ENCODE results near the gene PRPF31. TPM values are rescaled to one million over a fixed set of nuclear protein-coding genes. Genes with fewer than 3 reads are reported as not detected.
A peak's percentile ranks its signal among the peaks of the same experiment; 100 is the strongest.

PRPF31 gene
- 63.8 and 68.9 TPM in 2 replicates for total RNA-seq (2016; rRNA removed; fragmentation: Illumina TruSeq; extraction: Trizol)
- 9.6 and 11.5 TPM in 2 replicates for total RNA-seq (2016; cell fraction: cytosol; rRNA removed; fragmentation: Illumina TruSeq; extraction: Trizol; ENCODE audit: low read depth)
- total RNA-seq (2016; cell fraction: insoluble cytoplasmic fraction; rRNA removed; fragmentation: Illumina TruSeq; extraction: Trizol), result 62.0 and 64.7 TPM in 2 replicates
- total RNA-seq (2016; cell fraction: membrane; rRNA removed; fragmentation: Illumina TruSeq; extraction: Trizol), result 23.1 and 26.5 TPM in 2 replicates
- 30.4 and 33.1 TPM in 2 replicates for total RNA-seq (2016; cell fraction: nucleus; rRNA removed; fragmentation: Illumina TruSeq; extraction: Trizol)
- 23.8 and 29.5 TPM in 2 replicates for polyA plus RNA-seq (2011; rRNA removed)
- polyA plus RNA-seq (2011; cell fraction: cytosol; rRNA removed), result 25.5 and 31.8 TPM in 2 replicates
- 65.6 and 76.0 TPM in 2 replicates for polyA plus RNA-seq (2011; cell fraction: nucleus; rRNA removed)
- 31.9 and 33.4 TPM in 2 replicates for polyA plus RNA-seq (2012)
- 8.8 and 9.7 TPM in 2 replicates for polyA plus RNA-seq (2016; cell fraction: cytosol; fragmentation: Illumina TruSeq; extraction: Trizol; ENCODE audit: low read depth)
- polyA plus RNA-seq (2016; cell fraction: insoluble cytoplasmic fraction; fragmentation: Illumina TruSeq; extraction: Trizol; ENCODE audit: low read depth), result 66.2 and 72.8 TPM in 2 replicates
- polyA plus RNA-seq (2016; cell fraction: membrane; fragmentation: Illumina TruSeq; extraction: Trizol; ENCODE audit: low read depth), result 15.4 and 16.9 TPM in 2 replicates
- polyA plus RNA-seq (2016; cell fraction: nucleus; fragmentation: Illumina TruSeq; extraction: Trizol; ENCODE audit: insufficient read depth, low read depth), result 56.8 and 57.4 TPM in 2 replicates
- polyA minus RNA-seq (2011; rRNA and poly(A)+ RNA removed; ENCODE audit: low replicate concordance), result 21.6 and 22.6 TPM in 2 replicates
- 10.0 and 12.8 TPM in 2 replicates for polyA minus RNA-seq (2011; cell fraction: cytosol; rRNA and poly(A)+ RNA removed)
- 14.3 and 15.6 TPM in 2 replicates for polyA minus RNA-seq (2011; cell fraction: nucleus; rRNA and poly(A)+ RNA removed)
- Bru-seq, nascent RNA, result percentile 54 among the genes with signal in this experiment
- percentile 70 among the genes with signal in this experiment for BruChase-seq, experiment 1, labeled RNA remaining after a 6-hour chase
- BruChase-seq, experiment 2, labeled RNA remaining after a 2-hour chase, result percentile 62 among the genes with signal in this experiment
- long read RNA-seq, experiment 1, transcript PRPF31-201 (14 exons, 2,126 nt), result major isoform, 45 of 73 reads
- long read RNA-seq, experiment 1, partial matches to known transcripts, result 18 of 73 reads
- long read RNA-seq, experiment 1, other reads (novel, unspliced or antisense), result 10 of 73 reads
- long read RNA-seq, experiment 2, transcript PRPF31-201 (14 exons, 2,126 nt), result major isoform, 8 of 85 reads
- long read RNA-seq, experiment 2, partial matches to known transcripts, result 71 of 85 reads
- long read RNA-seq, experiment 2, other reads (novel, unspliced or antisense), result 6 of 85 reads

GRCh38 chr19:54115109-54116063 is at the start of gene PRPF31, which contains the start of gene TFPT:
TSS of gene PRPF31 (plus strand) at chr19:54115754. CDS start at chr19:54118279, 2,525 bp downstream.
TSS of gene TFPT (minus strand) at chr19:54115657. CDS start at chr19:54115269, 388 bp downstream.
- 1% methylated on average over 54 of the region's 60 CpGs for WGBS (ENCODE audit: low lambda C conversion rate)
- H3K9me3 ChIP-seq (ENCODE audit: low read length), result no peaks in the 10 kb centered on the region
- peak within 1 kb of the TSS; percentile 86 for H3K9ac ChIP-seq (ENCODE audit: insufficient read depth, low read depth, low read length)
- TSS peak; percentile 92 for BruUV-seq (replicated peaks)
- H2AFZ ChIP-seq (ENCODE audit: low read length), result no peak within 1 kb of the TSS
- H3K27me3 ChIP-seq (ENCODE audit: control insufficient read depth in 1 of 2, insufficient read depth in 2 of 2, low read length in 2 of 2), result no peaks in the 10 kb centered on the region; a peak in 1 of 5 replicates
- intact Hi-C loops (cut with micrococcal nuclease; ENCODE audit: unreplicated experiment), result no loop called here
- in situ Hi-C loops (cut with HindIII; ENCODE audit: extremely low pct_ligation_motif_present, low pct_unique_long_range_greater_than_20kb), result no loop called here
- DNase-seq (ENCODE audit: low spot score) (peak; percentile 96), FAIRE-seq (peak; percentile 95), ATAC-seq (peak; percentile 97)
- peaks cover 8 to 33% of the 10 kb centered on the region in 2 experiments; a peak in 3 of 5 replicates for H3K36me3 ChIP-seq (replicated peaks in 1 of 2; ENCODE audit: control insufficient read depth in 1 of 2, insufficient read depth in 2 of 2, low read length in 2 of 2)
- H3K4me1 ChIP-seq (ENCODE audit: insufficient read depth, low read length), result peaks cover 21% of the 10 kb centered on the region
- ChIA-PET POLR2A (interaction anchor here (1.0 to 2.6 kb wide), 9 partner anchors 13 to 249 kb away, joined by 3 to 38 read pairs (median 6); partner anchors contain the start of genes CNOT3, LENG1, MBOAT7 and NDUFA3), CTCF (ENCODE audit: low intra/inter-chr PET ratio, low total read pairs) (no interaction called here)
- peaks cover 22% of the 10 kb centered on the region for H3K79me2 ChIP-seq (ENCODE audit: insufficient read depth, low read length)
- H4K20me1 ChIP-seq (ENCODE audit: insufficient read depth, low read length), result no peaks in the 10 kb centered on the region
- peak within 1 kb of the TSS; percentile 77 to 91 (median 82) for H3K4me3 ChIP-seq (replicated peaks in 1 of 3; ENCODE audit: insufficient read depth in 1 of 3, low read depth in 2 of 3, low read length in 3 of 3)
- H3K4me2 ChIP-seq (ENCODE audit: low read depth, low read length), result peak within 1 kb of the TSS; percentile 79
- H3K27ac ChIP-seq (ENCODE audit: extremely low read length, insufficient read depth, low read length), result peak within 1 kb of the TSS; percentile 88
- peak; percentile 70 for TF ChIP-seq RXRB (CRISPR knock-in tag; IDR thresholded peaks at IDR 0.05; ENCODE audit: borderline replicate concordance)
- no peak for TF ChIP-seq EP300 (IDR thresholded peaks at IDR 0.05; ENCODE audit: low read depth in 2 of 2, low read length in 2 of 2)
- peak; percentile 40; the same call in 1 of the 2 replicates for TF ChIP-seq EP300 (CRISPR knock-in tag; IDR thresholded peaks at IDR 0.05; ENCODE audit: borderline replicate concordance)
- TF ChIP-seq GABPA (IDR thresholded peaks at IDR 0.05; ENCODE audit: low read depth, low read length), result peak; percentile 62
- TF ChIP-seq GABPA (CRISPR knock-in tag; IDR thresholded peaks at IDR 0.05; ENCODE audit: low read depth), result peak; percentile 90
- TF ChIP-seq ZNF503 (CRISPR knock-in tag; IDR thresholded peaks at IDR 0.05), result no peak
- TF ChIP-seq POLR2A (IDR thresholded peaks at IDR 0.05; ENCODE audit: insufficient read depth in 1 of 2, low read depth in 2 of 2, low read length in 2 of 2), result peak; percentile 75 to 87
- peak; percentile 93 for TF ChIP-seq ZFP91 (CRISPR knock-in tag; IDR thresholded peaks at IDR 0.05; ENCODE audit: borderline replicate concordance)
- TF ChIP-seq SMARCC2 (IDR thresholded peaks at IDR 0.05), result no peak
- TF ChIP-seq ZNF138 (CRISPR knock-in tag; IDR thresholded peaks at IDR 0.05; ENCODE audit: low read depth), result no peak
- no peak; the same call in 1 of the 2 replicates for TF ChIP-seq THAP8 (CRISPR knock-in tag; IDR thresholded peaks at IDR 0.05; ENCODE audit: borderline replicate concordance)
- no peak; the same call in 1 of the 2 replicates for TF ChIP-seq ZNF652 (CRISPR knock-in tag; IDR thresholded peaks at IDR 0.05; ENCODE audit: borderline replicate concordance, low read depth)
- no peak for TF ChIP-seq ZFP37 (CRISPR knock-in tag; IDR thresholded peaks at IDR 0.05; ENCODE audit: borderline replicate concordance)
